Neural progenitor cell (in vitro differentiated cells): ENCODE results near the gene CLEC2A.

ENCODE experiments used
- CTCF ChIP-seq: fragments of 200-600 bp; sonication (generic); IDR thresholded peaks from 2 replicates; pipeline ENCODE4 v1.5.1; 2017; ENCODE audit warnings: antibody characterized with exemption, mild to moderate bottlenecking
- EZH2 ChIP-seq: fragments of 200-600 bp; sonication (generic); IDR thresholded peaks from 2 replicates; pipeline ENCODE4 v1.6.1; 2017; ENCODE audit warnings: antibody characterized with exemption, mild to moderate bottlenecking, moderate library complexity
- EZH2phosphoT487 ChIP-seq: fragments of 200-600 bp; sonication (generic); IDR thresholded peaks from 2 replicates; pipeline ENCODE4 v1.6.1; 2017; ENCODE audit warnings: antibody characterized with exemption

- TF ChIP-seq CTCF (no peak), EZH2 (no peak), EZH2phosphoT487 (no peak)
Measured at GRCh38 chr12:9933958-9934357, 1.8 kb upstream of the CLEC2A start.
